H1 (cell line): ENCODE data around the gene CASR. TPM values are rescaled to one million over a fixed set of nuclear protein-coding genes. Genes with fewer than 3 reads are reported as not detected.

ENCODE experiments used
- FOSL1 ChIP-seq: IDR thresholded peaks from 2 replicates; pipeline ENCODE4 v1.6.1; 2011; ENCODE audit warnings: mild to moderate bottlenecking, low read depth, low read length, moderate library complexity; ENCODE audit not compliant: insufficient read depth
- JUN ChIP-seq: IDR thresholded peaks from 2 replicates; pipeline ENCODE4 v1.6.1; 2011; ENCODE audit warnings: low read depth, mild to moderate bottlenecking, improper control_type of control experiment, low read length
- NRF1 ChIP-seq: IDR thresholded peaks from 2 replicates; pipeline ENCODE4 v1.6.1; 2011; ENCODE audit warnings: mild to moderate bottlenecking, low read depth, low read length, improper control_type of control experiment
- polyA plus RNA-seq, 7 experiments: library from polyadenylated mRNA; depleted of rRNA in 3 of 7; stranded (reverse) in 5 of 7; unstranded in 2 of 7; fragments of >200 nt in 5 of 7; fragments of 200-250 nt in 2 of 7; gene quantifications; 1 replicate in 5 of 7; 2 replicates in 1 of 7; 4 replicates in 1 of 7; pipeline versions ENCODE4 v1.2.1 to v1.2.3, GENCODE V29; 2011 to 2013; ENCODE audit warnings: missing spikeins in 2 of 7, mixed read lengths in 2 of 7
- total RNA-seq: library from RNA; stranded (reverse); fragmentation: NEBNext Ultra II Directional; extraction: Animal tissue kit (Norgen Biotek cat#: 25700); gene quantifications from 2 replicates; pipeline ENCODE4 v1.2.1, GENCODE V29; 2021
- TF ChIP-seq, protein P1 (sequence below): IDR thresholded peaks from 2 replicates; pipeline ENCODE4 v1.6.1; 2011; ENCODE audit warnings: low read depth, mild to moderate bottlenecking, low read length; ENCODE audit not compliant: insufficient read depth

Gene CASR
- total and polyA plus RNA-seq, 2 of the 8 experiments (the other 6 are each of a cell fraction or from before 2014, with no cell fraction given), result 0.36 to 0.58 TPM

DNA sequence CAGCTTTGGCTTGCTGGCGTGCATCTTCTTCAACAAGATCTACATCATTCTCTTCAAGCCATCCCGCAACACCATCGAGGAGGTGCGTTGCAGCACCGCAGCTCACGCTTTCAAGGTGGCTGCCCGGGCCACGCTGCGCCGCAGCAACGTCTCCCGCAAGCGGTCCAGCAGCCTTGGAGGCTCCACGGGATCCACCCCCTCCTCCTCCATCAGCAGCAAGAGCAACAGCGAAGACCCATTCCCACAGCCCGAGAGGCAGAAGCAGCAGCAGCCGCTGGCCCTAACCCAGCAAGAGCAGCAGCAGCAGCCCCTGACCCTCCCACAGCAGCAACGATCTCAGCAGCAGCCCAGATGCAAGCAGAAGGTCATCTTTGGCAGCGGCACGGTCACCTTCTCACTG is 101.0 kb downstream of the CASR start (continued):
- TF ChIP-seq NRF1 (no peak), FOSL1 (no peak), JUN (no peak)
- TF ChIP-seq, protein P1, sequence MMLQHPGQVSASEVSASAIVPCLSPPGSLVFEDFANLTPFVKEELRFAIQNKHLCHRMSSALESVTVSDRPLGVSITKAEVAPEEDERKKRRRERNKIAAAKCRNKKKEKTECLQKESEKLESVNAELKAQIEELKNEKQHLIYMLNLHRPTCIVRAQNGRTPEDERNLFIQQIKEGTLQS, result no peak
